Measurements from ENCODE around the gene ITPK1.

DNA sequence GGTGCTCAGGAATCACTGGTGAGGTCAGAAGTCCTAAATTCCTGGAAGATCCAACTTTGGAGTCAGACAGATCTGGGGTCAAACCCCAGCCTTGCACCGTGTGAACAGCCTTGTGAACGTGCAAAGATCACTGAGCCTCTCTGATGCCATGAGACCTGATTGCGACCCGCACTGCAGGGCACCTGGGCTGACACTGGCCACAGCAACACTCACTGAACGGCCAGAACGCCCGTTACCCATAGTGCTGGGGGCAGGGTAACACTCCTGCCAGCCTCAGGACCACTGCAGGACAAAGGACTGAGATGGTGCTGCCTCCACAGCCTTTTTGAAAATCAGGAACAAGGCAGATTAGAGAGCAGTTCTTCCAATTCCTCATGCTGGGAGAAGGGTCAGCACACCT is 164.5 kb downstream of the ITPK1 start:
- TF ChIP-seq, protein P1, sequence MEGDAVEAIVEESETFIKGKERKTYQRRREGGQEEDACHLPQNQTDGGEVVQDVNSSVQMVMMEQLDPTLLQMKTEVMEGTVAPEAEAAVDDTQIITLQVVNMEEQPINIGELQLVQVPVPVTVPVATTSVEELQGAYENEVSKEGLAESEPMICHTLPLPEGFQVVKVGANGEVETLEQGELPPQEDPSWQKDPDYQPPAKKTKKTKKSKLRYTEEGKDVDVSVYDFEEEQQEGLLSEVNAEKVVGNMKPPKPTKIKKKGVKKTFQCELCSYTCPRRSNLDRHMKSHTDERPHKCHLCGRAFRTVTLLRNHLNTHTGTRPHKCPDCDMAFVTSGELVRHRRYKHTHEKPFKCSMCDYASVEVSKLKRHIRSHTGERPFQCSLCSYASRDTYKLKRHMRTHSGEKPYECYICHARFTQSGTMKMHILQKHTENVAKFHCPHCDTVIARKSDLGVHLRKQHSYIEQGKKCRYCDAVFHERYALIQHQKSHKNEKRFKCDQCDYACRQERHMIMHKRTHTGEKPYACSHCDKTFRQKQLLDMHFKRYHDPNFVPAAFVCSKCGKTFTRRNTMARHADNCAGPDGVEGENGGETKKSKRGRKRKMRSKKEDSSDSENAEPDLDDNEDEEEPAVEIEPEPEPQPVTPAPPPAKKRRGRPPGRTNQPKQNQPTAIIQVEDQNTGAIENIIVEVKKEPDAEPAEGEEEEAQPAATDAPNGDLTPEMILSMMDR (conservative IDR thresholded peaks at IDR 0.05; ENCODE audit: low read depth, low read length) = no peak
- TF ChIP-seq EZH2phosphoT487 (IDR thresholded peaks at IDR 0.05; ENCODE audit: borderline replicate concordance, low read length) = no peak

Measured in PC-3 (cell line).